ENCODE data around the gene KLHL22.

The KLHL22 gene

DNA sequence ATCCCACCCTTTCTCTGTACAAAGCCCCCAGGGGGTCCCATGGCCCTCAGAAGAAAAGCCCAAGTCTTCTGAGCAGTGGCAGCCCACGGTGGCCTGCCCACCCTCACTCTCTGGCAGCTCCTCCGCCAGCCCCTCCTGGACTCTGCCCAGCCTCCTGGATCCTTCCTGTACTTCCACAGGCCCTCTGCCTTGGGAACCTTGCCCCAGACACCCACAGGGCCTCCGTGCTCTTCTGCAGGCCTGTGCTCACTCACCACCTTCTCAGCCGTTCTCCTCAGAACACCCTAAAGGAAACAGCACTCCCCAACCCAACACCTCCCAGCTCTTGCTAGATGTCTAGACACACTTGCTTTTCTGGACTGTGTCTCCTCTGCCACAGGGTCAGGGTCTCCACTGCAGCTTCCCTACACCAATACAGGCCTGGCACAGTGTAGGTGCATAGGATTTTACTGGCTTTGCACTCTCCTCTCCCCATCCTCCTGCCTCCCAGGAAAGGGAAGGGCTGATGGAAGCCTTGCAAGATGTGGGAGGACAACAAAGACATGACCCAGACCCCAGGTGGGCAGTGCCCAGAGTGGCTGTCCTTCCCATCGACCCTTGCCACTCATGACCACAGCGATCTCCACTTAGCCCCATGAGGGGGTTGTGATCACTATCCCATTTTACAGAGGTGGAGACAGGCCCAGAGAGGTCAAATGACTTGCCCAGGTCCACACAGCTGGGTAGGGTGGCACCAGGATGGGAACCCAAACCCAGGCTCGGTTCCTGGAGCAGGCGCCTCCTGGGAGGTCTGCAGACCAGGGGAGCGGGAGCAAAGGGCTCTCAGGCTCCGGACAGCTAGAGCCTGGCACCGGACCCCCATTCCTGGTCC is 59.9 kb downstream of the KLHL22 start:
- DNase-seq (ENCODE audit: extremely low read depth in 1 of 2, low read depth in 1 of 2) = no peak

DNA sequence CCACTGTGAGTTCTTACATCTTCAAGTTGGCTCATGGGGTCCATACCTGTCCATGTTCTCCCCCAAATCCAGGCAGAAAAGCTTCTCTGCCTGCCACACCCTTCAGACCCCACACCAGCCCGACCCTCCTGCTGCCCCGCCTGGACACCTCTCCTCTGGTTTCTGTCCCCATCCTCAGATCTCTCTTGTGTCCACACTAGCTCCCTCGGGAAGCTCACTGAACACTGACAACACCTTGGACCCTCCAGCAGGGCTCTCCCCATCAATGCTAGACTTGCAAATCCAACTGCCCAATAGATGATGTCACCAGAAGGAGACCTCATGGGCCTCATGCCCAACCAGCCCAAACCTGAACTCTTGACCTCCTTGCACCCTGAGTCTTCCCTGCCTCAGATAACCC is 60.8 kb downstream of the KLHL22 start:
- DNase-seq (ENCODE audit: extremely low read depth in 1 of 2, low read depth in 1 of 2) = no peak

GRCh38 chr22:20434264-20434751 is 61.3 kb downstream of the KLHL22 start:
- DNase-seq (ENCODE audit: extremely low read depth in 1 of 2, low read depth in 1 of 2) = no peak

DNA sequence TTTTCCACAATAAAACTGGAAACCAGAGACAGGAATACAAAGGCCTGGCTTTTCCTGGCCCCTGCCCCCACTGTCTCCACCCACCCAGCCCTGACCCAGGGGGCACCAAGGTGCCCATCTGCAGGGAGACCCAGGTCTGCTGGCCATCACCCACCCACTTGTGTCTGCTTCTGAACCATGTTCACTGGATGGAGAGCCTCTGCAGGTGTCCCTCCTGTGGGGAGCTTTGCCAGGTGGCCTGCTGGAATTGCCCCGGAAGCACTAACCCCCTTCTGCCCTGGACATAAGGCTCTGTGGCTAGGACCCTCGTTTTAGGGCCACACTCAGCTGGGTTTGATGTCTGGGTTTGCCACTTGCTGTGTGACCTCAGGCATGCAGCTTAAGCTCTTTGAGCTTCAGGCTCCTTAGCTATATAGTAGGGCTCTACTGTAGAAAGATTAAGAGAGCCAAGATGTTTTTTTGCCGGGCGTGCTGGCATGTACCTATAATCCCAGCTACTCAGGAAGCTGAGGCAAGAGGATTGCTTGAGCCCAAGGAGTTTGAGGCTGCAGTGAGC is 61.8 kb downstream of the KLHL22 start:
- no peak for DNase-seq (ENCODE audit: extremely low read depth in 1 of 2, low read depth in 1 of 2)

GRCh38 chr22:20433191-20433590 is 62.4 kb downstream of the KLHL22 start:
- DNase-seq (ENCODE audit: extremely low read depth in 1 of 2, low read depth in 1 of 2) = no peak

- DNase-seq (ENCODE audit: extremely low read depth in 1 of 2, low read depth in 1 of 2) = no peak
Observed at GRCh38 chr22:20432244-20432686, 63.3 kb downstream of the KLHL22 start.

DNA sequence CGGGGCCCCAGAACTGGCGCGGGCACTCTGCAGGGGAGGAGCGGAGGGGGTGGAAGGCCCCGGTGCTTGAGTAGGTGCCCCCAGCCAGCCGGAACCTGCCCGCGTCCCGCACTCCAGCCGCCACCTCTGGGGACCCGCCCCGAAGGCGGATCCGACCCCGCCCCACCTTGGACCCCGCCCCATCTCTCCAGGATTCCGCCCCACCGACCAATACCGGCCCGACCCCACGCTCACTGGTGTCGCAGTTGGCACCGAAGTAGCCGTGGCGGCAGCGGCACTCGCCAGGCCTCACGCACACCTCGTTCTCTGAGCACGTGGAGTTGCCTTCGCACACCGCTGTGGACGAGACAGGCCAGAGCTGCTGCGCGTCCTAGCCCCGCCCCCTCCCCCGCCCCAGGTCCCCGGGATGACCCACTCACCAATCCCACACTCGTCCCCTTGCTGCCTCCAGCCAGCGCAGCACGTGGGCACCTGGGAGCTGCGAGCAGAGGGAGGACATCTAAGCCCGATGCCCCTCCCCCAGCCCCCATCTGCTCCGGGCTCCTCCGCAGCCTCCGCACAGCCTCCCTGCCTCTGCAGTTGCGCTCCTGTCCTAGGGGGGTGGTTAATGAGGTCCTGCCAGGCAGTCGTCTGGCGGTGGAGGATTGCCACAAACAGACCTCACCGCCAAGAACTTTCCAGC is 63.9 kb downstream of the KLHL22 start:
- no peak for DNase-seq (ENCODE audit: extremely low read depth in 1 of 2, low read depth in 1 of 2)

GRCh38 chr22:20430720-20431510 is 64.7 kb downstream of the KLHL22 start:
- peak; percentile 18 to 41 for DNase-seq (ENCODE audit: extremely low read depth in 1 of 2, low read depth in 1 of 2)

- no peak for DNase-seq (ENCODE audit: extremely low read depth in 1 of 2, low read depth in 1 of 2)
Observed at GRCh38 chr22:20430101-20430719, 65.4 kb downstream of the KLHL22 start.

DNA sequence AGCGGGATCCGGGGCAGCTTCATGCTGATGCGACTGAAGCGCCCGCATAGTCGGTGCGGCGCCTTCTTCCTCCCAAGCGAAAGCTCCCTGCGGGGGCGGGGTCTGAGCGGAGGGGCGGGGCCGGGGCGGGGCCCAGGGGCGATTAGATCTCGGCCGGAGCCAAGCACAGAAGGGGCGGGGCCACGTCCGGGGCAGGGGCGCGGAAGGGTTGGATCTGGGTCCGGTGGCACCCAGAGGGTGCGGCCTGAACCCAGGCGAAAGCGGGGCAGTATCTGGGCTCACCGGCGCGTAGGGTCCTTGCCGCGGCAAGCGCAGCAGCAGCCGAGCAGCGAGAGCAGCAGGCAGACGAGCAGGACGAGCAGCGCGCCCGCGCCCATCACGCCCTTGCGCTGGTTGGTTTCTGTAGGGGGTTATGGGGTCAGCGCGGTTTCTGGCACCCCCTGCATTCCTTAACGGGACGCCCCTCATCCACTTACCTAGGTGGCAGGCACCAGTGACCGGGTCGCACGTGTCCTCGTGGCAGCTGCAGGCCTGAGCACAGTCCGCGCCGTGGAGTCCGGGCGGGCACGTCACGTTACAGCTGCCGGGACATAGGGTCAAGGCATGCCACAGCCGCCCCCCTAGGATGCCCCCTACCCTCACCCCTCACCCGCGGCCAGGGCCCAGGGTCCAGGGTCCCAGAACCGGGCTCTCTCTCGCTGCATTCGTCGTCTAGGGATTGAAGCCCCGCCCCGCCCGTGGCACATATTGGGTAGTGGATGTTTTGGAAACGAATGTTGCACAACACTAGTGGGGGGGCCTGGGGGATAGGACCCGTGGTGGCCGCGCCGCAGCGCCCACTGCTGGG is 66.1 kb downstream of the KLHL22 start:
- DNase-seq (ENCODE audit: extremely low read depth in 1 of 2, low read depth in 1 of 2) = peak; percentile 54 to 71

- no peak for DNase-seq (ENCODE audit: extremely low read depth in 1 of 2, low read depth in 1 of 2)
Observed at GRCh38 chr22:20428496-20429253, 66.9 kb downstream of the KLHL22 start.

DNA sequence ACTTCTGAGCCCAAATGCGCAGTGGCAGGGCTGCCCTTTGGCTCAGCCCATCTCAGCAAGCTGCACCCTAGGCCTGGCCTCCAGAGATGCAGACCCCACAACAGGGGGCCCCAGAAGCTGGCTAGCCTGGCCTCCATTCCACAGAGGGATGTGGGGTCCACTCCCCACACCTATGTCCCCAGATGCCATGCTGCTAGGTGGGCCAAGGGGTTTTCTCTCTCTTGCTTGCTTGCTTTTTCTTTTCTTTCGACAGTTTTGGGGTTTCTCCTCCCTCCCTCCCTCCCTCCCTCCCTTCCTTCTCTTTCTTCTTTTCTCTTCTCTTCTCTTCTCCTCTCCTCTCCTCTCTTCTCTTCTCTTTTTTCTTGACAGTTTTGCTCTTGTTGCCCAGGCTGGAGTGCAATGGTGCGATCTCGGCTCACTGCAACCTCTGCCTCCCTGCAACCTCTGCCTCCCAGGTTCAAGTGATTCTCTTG is 67.6 kb downstream of the KLHL22 start:
- no peak for DNase-seq (ENCODE audit: extremely low read depth in 1 of 2, low read depth in 1 of 2)

DNA sequence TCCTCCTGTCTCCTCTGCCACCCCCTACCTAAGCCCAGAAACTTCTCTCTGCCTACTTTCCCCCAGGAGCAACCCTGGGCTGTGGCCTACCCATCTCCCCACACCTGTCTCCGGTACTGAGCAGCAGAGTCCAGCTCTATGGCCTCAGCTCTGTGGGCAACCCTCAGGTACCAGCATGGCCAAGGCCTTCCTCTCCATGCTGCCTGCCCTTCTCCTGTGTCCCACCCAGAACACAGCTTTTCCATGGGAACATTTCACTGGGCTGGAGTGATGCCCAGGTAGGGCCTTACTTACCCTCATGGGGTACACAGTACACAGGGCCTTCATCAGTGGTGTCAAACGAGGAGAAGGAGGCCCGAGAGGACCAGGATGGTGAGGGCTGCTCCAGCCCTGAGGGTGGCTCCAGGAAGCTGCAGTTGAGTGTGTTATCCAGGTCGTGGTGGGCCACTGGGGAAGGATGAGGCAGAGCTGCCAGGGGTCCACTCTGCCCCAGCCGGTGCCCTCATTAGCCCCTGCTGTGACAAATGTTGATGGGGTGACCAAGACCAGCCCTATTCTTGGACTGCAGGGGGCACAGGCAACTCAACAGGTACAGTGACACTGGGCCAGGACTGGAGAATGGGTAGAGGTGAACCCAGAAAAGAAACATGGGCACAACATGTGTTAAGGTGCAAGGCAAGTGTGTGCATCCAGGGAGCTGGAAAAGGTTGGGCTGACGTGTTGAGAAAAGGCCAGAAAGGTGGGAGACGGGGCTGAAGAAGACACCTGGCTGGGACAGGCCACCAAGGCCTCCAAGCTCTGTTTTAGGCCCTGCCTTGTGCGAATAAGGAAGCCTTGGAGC is 68.3 kb downstream of the KLHL22 start:
- no peak for DNase-seq (ENCODE audit: extremely low read depth in 1 of 2, low read depth in 1 of 2)

- no peak for DNase-seq (ENCODE audit: extremely low read depth in 1 of 2, low read depth in 1 of 2)
Observed at GRCh38 chr22:20426259-20426615, 69.4 kb downstream of the KLHL22 start.

DNA sequence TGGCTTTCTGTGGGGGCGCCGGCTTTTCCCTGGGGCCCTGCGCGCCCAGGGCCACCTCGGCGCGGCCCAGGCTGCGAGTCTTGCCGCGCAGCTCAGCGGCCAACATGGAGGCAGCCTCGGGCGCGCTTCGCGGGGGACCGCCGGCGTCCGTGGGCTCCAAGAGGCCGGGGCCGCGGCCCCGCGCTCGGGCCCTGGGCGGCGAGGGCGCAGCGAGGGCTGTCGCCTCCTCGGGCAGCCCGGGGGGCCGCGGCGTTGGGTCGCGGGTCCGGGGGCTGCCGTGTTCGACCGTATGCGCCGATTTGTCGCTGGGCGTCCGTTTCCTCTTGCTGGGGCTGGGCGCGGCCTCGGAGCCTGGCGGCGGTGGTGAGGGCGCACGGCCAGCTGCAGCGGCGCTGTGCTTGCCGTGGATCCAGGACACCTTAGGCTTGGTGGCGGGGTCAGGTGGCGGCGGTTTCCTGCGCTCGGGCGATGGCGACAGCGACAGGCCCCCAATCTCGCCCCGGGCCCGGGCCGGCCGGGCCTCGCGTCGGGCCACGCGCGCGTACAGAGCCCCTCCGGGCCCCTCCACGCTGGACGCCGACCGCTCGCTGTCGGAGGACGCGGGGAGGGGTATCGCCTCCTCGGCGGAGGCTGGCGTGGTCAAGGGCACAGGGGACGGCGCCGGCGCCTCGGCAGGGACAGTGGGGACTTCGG is 69.9 kb downstream of the KLHL22 start:
- DNase-seq (ENCODE audit: extremely low read depth in 1 of 2, low read depth in 1 of 2) = no peak

DNA sequence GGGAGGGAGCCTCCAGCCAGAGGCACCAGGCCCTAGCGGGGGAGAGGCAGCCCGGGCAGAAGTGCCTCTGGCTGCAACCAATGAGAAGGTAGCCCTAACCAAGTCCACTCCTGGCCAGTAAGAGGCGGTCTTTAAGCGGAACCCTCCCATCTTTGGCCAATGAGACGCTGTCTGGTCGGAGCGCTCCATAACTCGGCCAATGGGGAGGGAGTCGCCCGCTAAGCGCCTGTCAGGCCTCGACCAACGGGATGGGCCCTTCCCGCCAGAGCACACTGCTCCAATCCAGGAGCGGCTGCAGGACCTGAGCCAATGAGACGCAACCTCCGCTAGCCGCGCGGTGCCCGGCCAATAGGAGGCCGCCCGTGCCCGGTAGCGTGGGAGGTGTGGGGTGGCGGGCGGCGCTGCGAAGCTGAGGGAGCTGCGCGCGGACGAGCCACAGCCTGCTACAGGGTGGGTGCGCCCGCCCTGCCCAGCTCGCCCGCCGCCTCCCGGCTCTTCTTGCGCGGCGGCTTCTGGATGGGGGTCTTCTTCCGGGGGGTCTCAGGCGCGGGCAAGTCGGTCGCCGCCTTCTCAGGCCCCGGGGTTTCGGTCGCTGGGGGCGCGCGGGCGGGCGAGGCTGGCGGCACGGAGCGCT is 70.5 kb downstream of the KLHL22 start:
- no peak for DNase-seq (ENCODE audit: extremely low read depth in 1 of 2, low read depth in 1 of 2)

DNA sequence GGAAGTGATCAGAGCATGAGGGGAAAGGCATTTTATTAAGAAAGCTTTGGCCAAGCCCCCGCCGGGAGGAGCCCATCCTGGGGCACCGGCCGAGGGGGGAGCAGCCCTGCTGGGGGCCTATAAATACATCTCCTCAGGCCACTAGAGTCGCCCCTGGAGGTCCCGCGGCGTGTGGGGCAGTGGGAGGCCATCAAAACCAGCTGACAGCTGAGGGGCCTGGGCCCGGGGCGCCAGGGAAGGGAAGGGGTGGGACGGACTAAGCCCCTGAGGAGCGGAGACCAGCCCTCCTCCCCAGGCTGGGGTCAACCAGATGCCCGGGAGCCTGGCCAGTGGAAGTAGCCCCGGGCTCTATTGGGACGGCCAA is 71.0 kb downstream of the KLHL22 start:
- no peak for DNase-seq (ENCODE audit: extremely low read depth in 1 of 2, low read depth in 1 of 2)
